HT-29 (cell line): ENCODE results near the gene EPS8. TPM values are rescaled to one million over a fixed set of nuclear protein-coding genes. Genes with fewer than 3 reads are reported as not detected.
A peak's percentile ranks its signal among the peaks of the same experiment; 100 is the strongest.

Source experiments
- DNase-seq: peaks from one replicate; pipeline ENCODE4 v3.0.0-alpha.2; 2015; ENCODE audit warnings: low spot score
- total RNA-seq: library from RNA; depleted of rRNA; stranded (reverse); fragments of >200 nt; shearing (Covaris generic); gene quantifications from 2 replicates; pipeline ENCODE4 v1.2.3, GENCODE V29; 2014

EPS8 gene
- total RNA-seq, 1 experiment from 2014 or later, result 169 TPM

DNA sequence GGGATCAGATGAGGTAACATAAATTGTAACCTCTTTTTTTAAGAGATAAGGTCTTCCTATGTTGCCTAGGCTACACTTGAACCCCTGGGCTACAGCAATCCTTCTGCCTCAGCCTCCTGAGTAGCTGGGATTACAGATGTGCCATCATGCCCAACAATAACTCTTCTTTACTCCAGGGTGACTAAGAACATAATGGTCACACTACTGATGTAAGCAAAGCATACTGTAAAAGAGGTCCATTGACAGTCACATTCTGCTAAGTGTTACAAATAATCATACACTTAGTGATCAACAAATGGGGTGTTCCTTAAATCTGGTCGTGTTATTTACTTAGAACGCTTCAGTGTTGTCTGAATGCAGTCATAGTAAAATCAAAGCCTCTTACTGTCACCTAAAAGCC, 68.9 kb downstream of the EPS8 start:
- no peak for DNase-seq

DNA sequence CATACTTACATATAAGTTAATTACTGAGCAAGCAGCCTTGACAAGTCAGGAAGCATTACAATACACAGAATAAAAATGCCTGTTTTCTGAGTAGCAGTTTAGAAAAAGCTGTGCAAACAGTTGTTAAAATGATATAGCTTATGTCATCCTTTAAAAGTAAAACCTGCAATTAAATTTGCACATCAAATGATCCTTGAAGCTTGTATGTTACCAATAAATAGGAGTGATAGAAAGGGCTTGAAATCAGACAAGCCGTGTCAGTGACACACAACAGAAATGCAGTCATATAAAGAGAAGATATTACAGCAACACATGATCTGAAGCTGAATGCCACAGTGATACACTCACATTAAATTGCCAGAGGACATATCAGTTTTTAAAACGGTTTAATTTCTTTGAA, 70.0 kb downstream of the EPS8 start:
- peak; percentile 43 for DNase-seq

DNA sequence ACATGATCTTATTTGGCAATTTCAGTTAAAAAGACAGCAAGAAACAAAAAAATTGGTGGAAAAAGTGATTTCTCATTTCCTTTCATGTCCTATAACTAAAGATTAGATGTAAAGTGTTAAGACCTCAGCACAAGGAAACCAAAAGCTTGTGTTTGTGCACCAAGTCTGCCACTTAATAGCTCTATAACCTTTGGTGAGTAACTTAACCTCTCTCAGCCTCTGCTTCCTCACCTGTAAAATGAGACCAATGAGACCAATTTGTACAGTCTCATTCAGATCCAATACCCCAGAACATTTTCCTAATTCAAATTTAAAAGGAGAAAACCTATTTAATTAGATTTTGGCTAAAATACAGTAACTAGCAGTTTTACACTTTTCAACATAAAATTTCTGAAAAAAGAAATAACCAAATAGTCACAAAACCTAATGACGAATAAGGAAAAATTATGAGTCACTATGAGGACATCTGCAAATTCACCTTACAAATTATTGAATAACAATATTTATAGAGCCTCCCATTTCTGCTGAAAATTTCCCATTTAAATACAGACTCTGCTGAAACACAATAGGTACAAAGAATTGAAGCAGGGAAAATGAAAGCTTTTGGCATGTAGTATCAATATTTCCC, 71.1 kb downstream of the EPS8 start:
- peak; percentile 31 for DNase-seq

DNA sequence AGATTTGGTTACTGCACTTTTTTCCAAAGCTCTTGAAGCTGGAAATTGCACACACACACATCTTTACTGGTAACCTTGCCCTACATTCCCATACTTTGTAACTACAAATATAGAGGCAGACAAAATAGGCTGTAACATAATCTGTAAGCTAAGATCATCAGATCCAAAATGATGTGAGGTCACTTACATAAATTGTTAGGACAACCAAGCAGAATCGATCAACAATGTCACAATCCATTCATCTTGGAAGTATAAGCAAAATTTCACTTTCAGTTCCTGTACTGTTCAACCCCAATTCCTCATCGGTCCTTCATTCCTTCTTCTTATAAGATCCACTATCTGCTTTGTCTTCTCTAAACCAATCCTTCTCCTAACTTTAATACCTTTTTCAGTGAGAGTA, 72.6 kb downstream of the EPS8 start:
- no peak for DNase-seq

DNA sequence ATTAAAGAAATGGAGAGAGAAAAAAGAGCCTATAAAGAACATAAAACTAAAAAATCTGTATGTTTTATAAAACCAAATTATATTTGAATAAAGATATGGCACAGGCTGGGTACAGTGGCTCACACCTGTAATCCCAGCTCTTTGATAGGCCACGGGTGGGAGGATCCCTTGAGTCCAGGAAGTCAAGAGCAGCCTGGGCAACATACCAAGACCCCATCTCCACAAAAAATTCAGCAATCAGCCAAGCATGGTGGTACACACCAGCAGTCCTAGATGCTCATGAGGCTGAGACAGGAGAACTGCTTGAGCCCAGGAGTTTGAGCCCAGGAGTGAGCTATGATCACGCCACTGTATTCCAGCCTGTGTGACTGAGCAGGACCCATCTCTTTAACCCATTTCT, 74.9 kb downstream of the EPS8 start:
- no peak for DNase-seq

DNA sequence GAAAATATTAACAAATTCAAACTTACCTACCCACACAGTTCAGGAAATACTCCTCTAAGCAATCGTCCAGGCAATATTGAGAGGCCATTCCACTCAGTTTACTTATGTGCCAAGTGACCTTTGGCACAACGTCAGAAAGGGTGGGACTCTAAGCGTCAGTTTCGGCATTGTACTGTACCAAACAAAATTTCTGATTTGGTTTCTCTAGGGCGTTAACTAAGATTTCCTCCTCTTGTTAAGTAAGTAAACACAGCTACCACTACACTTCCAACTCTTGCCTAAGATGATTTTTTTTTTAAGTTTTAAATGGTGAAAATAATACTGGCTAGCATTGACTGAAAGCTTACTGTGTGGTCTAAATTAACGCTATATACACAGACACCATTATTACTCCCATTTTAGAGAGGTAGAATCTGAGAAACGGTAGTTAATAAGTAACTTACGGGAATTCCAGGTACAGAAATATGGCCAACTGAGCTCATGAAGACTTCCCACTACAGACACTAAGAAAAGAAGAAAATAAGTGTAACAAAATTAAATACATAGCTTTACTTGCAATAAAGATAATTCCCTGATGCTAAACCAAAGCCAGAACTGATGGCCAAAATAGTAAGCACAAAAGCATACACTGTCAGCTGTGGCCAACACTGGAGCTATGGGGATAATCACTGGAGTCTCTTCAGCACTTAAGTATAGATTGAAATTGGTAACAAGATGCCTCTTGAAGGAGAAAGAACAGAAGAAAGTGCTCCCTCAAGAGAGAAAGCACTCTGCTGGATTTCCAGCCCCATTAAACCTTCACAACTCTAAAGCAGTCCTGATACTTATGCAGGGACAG, 76.1 kb downstream of the EPS8 start:
- peak; percentile 98 for DNase-seq

DNA sequence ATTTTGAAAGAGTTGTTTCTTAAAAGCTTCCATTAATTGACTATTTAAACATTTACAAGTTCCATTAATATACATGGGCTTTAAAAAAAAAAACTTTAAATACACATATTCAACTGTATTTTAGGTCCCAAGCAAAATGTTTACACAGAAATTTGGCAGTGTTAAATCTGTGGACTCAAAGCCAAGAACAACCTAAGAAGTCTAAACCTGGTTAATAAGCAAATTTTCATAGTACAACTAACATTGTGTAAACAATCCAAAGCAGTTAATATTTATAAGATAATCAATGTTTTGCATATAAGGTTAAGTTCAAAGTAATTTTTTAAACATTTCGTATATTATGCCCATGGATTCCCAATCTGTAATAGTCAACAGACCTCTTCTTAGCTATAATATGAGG, 77.0 kb downstream of the EPS8 start:
- DNase-seq, result no peak

DNA sequence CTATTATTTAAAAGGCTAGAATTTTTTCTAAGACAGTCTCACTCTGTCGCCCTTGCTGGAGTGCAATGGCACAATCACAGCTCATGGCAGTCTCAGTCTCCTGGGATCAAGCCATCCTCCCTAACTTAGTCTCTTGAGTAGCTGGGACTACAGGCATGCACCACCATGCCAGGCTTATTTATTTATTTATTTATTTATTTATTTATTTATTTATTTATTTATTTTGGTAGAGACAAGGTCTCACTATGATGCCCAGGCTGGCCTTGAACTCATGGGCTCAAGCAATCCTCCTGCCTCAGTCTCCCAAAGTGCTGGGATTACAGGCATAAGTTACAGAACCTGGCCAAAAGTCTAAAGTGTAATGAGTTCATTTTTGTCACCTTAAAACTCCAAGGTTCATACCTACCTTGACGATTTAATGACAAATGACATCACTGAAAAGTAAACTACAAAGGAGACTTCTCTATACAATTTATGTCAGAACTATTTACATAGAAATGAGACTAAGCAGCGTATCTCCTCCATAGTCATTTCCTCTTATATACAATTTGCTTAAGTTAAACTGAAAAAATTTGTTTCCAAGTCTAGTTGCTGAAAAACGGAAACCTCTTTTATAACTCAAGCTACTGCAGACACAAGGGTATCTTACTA, 78.2 kb downstream of the EPS8 start:
- peak; percentile 40 for DNase-seq

DNA sequence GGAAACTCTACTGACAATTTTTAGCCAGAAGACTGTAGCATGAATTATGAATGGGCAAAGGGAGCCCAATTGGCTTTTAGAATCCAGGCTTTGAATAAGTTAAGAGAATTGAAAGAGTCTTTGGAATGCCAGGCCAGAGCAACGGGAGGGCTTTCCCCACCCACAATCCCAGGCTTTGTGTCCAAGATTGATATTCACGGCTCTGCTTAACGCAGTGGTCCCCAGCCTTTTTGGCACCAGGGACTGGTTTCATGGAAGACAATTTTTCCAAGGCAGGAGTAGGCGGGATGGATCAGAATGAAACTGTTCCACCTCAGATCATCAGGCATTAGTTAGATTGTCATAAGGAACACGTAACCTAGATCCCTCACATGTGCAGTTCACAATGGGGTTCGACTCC, 79.6 kb downstream of the EPS8 start:
- no peak for DNase-seq

DNA sequence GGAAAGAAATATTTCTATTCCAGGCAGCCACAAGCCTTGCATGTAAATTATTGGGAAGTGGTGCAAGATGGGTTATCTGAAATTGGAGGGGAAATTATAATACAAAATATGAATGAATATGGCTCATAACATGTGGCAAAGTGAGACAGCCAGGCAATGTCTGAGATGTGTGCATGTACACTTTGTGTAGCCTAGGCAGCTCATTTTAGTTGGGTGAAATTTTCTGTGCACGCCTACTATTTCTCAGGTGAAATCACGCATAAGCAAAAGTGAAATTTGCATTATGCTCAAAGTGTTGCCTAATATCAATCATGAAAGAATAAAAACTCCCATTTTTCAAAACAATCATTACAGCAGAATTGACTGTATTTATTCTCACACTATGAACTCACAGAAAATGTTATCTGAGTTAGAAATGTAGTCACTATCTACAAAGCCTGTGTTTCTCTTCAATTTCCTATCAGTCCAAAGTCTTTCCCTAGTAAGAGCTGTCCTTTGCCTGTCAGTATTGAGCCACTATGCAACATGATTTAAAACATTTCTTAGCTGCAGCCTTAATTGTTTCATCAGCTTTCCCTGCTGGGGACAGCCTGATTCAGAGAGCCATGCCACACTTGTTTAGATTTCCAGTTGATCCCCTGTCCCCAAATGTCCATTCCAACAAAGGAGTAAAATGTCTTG, 80.7 kb downstream of the EPS8 start:
- no peak for DNase-seq

DNA sequence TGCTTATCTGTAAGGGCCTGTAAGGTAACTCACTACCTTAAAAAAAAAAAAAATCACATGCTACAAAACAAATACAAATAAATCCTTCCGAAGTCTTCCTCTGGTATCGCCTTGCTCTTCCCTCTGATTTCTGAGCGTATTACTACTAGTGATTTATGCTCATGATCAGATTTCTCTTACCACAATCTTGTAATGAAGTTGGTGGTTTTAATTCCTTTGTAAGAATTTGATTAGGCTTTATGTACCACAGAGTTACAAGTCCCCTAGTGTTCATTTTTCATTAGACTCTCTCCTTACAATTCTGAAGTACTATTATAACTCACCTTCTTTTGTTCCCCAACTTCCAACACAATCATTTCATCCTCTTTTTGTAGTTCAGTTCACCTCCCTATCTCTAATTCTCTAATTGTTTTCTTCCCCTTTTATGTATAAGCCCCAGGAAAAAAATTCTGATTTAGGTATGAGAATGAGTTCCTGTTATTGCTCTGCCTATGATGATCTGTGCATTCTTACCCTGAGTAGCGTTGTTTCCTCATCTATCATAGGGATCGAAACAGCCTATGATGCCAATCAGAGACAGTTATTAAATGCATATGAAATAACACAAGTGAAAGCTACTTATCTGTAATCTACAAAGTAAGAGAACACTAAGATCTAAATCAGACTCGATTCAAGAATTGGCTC, 81.5 kb downstream of the EPS8 start:
- no peak for DNase-seq

DNA sequence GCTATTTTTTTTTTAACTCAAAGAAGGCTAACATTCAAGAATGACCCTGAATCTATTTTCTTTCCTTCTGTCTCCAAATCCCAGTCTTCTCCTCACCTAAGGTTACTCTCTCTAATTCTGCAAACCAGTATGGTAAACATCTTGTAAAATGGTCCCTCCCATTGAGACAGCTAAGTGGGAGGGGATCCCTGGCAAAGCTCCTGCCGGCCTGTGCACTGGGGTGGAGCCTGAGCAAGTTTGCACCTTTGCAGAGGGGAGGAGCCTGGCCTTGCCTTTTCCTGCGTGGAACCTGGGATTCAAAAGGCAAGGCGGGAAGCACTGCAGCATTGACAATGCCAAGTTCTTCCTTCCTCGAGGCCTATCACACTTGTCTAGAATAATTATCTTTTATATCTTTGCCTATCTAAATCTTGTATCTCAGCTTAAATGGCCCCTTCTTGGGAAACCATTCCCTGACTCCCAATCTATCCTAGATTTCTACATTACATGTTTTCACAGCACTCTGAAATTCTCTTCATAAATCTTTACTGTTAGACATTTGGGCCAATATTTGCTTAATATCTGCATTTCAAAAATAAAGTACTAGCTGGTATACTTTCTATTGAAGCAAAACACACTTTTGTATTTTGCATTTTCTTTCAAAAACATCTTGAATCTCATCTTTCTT, 83.0 kb downstream of the EPS8 start:
- DNase-seq, result peak; percentile 87

DNA sequence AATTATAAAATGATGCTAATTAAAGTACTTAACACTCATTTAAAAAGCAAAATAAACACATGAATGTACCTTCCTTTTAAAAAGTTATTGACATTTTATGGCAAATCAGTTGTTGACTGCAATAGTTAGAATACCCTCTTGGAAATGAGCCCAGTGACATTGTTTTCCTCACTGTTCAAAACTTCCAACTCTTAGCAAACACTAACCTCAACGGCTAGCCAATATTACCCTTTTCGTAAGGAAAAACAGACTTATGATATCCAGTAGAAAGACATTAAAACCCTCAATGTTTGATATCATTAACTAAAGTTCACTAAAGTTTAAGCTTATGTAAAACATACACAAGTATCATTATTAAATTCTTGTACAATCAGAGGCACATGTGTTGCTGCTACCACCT, 83.6 kb downstream of the EPS8 start:
- DNase-seq, result no peak

DNA sequence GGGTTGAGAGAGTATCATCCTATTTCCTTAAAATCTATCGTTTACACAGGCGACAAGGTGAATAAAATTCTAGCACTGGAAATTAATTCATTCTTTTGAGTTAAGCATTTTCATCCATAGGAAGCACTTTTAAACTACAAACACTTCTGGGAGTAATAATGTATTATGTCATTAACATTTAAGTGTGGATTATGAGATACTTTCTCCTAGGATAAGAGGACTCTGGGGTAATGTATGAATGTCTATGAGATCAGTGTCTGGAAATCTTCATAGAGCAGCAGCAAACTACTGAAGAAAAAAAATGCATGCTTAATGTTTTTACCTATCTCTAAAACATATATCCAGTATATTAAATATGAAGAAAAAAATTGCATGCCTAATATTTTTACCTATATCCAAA, 86.9 kb downstream of the EPS8 start:
- no peak for DNase-seq

DNA sequence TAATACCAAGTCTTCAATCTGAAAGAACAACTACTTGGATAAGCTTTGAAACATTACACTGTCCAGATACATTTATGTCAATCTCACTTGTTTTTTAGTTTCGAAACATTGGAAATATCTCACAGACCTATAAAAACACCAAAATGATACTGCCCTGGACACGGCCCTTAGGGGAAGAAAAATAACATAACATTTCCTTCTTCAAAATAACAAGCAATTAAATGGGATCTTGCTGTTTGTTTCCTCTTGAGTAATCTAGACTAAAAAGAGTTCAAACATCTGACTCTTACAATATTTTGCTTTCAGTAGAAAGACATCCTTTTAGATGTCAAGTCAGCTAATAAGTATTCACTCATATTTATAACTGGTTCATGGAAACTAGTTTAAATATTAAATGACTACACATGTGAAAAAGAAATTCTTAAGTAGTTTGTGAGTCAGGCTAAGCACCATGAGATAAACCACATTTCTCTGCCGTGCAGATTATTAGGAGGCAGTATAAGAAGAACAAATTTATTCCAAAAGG, 87.5 kb downstream of the EPS8 start:
- DNase-seq, result no peak

DNA sequence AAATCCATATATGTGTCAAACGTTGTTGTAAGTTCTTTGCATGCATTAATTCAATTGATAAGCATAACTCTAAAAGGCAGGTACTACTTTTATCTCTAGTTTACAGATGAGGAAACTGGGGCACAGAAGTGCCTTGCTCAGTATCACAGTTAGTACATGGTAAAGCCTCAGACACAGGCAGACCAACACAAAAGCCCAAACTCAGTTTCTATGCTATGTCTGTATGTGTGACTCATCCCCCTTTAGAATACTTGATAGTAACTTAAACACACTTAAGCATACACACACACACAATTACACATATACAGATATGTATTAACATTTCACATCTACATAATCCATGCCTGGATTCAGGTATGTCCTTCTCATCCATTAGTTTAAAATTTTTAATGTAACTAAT, 88.0 kb downstream of the EPS8 start:
- DNase-seq, result peak; percentile 54

DNA sequence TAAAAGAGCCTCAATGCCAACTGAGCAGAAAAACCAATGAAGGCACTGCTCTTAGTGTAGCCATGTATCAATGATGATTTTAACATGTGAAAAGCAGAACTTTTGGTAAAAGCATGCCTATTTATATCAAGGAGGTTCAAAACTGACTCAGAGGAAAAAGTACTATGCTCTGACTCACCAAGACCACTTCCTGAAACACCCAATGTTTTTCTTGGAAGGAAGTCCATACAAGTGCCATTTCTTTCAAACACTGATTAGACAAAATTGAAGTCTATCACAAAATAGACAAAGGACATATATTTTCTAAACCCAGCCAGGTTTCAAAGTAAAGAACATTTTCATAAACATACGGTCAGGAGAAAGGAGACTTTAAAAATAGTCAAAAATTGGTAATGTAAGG, 88.6 kb downstream of the EPS8 start:
- peak; percentile 57 for DNase-seq

DNA sequence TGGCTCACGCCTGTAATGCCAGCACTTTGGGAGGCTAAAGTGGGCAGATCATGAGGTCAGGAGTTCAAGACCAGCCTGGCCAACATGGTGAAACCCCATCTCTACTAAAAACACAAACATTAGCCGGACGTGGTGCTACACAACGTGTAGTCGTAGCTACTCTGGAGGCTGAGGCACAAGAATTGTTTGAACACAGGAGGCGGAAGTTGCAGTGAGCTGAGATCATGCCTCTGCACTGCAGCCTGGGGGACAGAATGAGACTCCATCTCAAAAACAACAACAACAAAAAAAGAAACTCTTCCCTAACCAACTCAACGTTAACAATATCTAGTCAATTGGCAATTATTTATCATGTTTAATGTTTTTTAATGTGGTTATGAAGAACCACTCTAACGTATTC, 89.3 kb downstream of the EPS8 start:
- DNase-seq, result no peak

DNA sequence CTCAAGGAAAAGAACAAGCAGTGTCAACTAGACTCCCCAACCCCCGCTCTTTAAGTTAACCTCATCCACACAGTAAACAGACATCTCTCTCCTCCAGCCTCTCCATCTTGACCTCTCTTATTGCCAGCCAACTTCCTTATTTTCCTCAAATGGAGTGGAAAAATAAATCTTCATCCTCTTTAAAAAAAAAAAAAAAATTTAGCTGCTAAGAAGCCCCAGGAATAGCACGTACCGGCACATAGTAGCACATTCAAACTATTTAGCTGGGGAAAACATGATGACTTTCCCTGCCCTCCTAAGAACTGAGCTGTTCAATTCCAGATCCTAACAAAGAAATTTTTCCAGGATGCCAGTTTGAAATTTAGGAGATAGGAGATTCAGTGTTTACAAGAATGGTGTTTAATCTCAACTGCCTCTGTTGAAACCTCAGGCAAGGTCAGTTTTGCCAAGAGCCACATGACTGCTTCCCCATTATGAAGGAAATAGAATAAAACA, 90.8 kb downstream of the EPS8 start:
- DNase-seq, result peak; percentile 27

DNA sequence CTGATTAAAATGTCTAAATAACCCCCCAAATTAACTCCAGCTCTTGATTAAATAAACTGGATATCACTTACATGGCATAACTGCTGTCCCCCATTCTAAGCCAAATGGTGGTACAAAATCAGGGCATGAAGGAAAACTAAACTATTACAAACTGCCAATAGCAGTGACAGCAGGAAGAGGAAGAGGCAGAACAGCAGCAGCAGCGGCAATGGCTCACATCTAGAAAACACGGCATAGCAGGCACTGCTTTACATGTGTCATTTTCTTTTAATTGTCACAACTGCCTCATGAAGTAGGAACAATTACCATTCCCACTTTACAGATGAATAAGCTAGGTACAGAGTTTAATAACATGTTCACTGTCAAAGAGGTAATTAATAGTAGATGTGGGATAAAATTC, 92.0 kb downstream of the EPS8 start:
- DNase-seq, result no peak
